VCaP (cell line): ENCODE results near the gene STAC.
"Not testable (repeated sequence)": the region's sequence is repeated elsewhere in the genome, so short reads cannot be mapped to it uniquely, and the experiment has no call there.

Source experiments
- H3K27ac ChIP-seq: fragments of 450-650 bp; 2 replicates; pipeline ENCODE4 v1.5.1; 2017
- CTCF ChIP-seq: fragments of 450-650 bp; conservative IDR thresholded peaks from 2 replicates; pipeline ENCODE4 v1.5.1; 2017; ENCODE audit warnings: mild to moderate bottlenecking, moderate library complexity

STAC gene

GRCh38 chr3:36561601-36562000, 181.3 kb downstream of the STAC start:
- no peak overlapping the region for H3K27ac ChIP-seq
- no peak for TF ChIP-seq CTCF

- no peak for TF ChIP-seq CTCF
- no peak overlapping the region for H3K27ac ChIP-seq
Measured at GRCh38 chr3:36562945-36563344, 182.6 kb downstream of the STAC start.

GRCh38 chr3:36575241-36575640, 194.9 kb downstream of the STAC start:
- no peak for TF ChIP-seq CTCF
- H3K27ac ChIP-seq, result no peak overlapping the region

- H3K27ac ChIP-seq, result not testable (repeated sequence)
Measured at GRCh38 chr3:36578418-36578817, 198.1 kb downstream of the STAC start.

- H3K27ac ChIP-seq, result no peak overlapping the region
- no peak for TF ChIP-seq CTCF
Measured at GRCh38 chr3:36579746-36580145, 199.4 kb downstream of the STAC start.

- no peak for TF ChIP-seq CTCF
- no peak overlapping the region for H3K27ac ChIP-seq
Measured at GRCh38 chr3:36580716-36581115, 200.4 kb downstream of the STAC start.

GRCh38 chr3:36591959-36592358, 211.7 kb downstream of the STAC start:
- H3K27ac ChIP-seq, result no peak overlapping the region
- no peak for TF ChIP-seq CTCF

GRCh38 chr3:36595511-36595910, 215.2 kb downstream of the STAC start:
- no peak for TF ChIP-seq CTCF
- no peak overlapping the region for H3K27ac ChIP-seq
